ENCODE measurements around the gene UBALD2. TPM values are rescaled to one million over a fixed set of nuclear protein-coding genes. Genes with fewer than 3 reads are reported as not detected.
A peak's percentile ranks its signal among the peaks of the same experiment; 100 is the strongest.

UBALD2 gene
- total RNA-seq, 1 donor from 2014 or later = 13.2 TPM

- no peak for TF ChIP-seq CTCF (IDR thresholded peaks at IDR 0.05)
Observed at GRCh38 chr17:76307299-76307965, 42.3 kb downstream of the UBALD2 start.

GRCh38 chr17:76307966-76308338 lies 42.8 kb downstream of the UBALD2 start, which contains the start of gene QRICH2:
QRICH2 (minus strand) TSS chr17:76308276; CDS start chr17:76307998, 278 bp downstream.
- Mint-ChIP-seq H3K36me3 (ENCODE audit: low read depth) (peaks cover 19% of the 10 kb centered on the region), H3K4me3 (ENCODE audit: unreplicated experiment) (no peak within 1 kb of the TSS), H3K27me3 (ENCODE audit: low read depth) (no peaks in the 10 kb centered on the region), H3K4me1 (ENCODE audit: low read depth) (peaks cover 9% of the 10 kb centered on the region), H3K27ac (ENCODE audit: unreplicated experiment) (no peak within 1 kb of the TSS), H3K9me3 (ENCODE audit: low read depth) (no peaks in the 10 kb centered on the region)
- TF ChIP-seq CTCF (IDR thresholded peaks at IDR 0.05) = no peak
- DNase-seq (ENCODE audit: low spot score) = no peak

More at GRCh38 chr17:76307299-76307965, 42.3 kb downstream of the UBALD2 start:
- Mint-ChIP-seq H3K27me3 (ENCODE audit: low read depth) (no peaks in the 10 kb centered on the region), H3K36me3 (ENCODE audit: low read depth) (peaks cover 14% of the 10 kb centered on the region), H3K9me3 (ENCODE audit: low read depth) (no peaks in the 10 kb centered on the region), H3K4me1 (ENCODE audit: low read depth) (peaks cover 9% of the 10 kb centered on the region), H3K27ac (ENCODE audit: unreplicated experiment) (no peak overlapping the region), H3K4me3 (ENCODE audit: unreplicated experiment) (no peak overlapping the region)
- no peak for DNase-seq (ENCODE audit: low spot score)

- Mint-ChIP-seq H3K4me3 (ENCODE audit: unreplicated experiment) (no peak overlapping the region), H3K36me3 (ENCODE audit: low read depth) (peaks cover 22% of the 10 kb centered on the region), H3K4me1 (ENCODE audit: low read depth) (peaks cover 6% of the 10 kb centered on the region), H3K27ac (ENCODE audit: unreplicated experiment) (no peak overlapping the region), H3K9me3 (ENCODE audit: low read depth) (no peaks in the 10 kb centered on the region), H3K27me3 (ENCODE audit: low read depth) (no peaks in the 10 kb centered on the region)
- no peak for TF ChIP-seq CTCF (IDR thresholded peaks at IDR 0.05)
- no peak for DNase-seq (ENCODE audit: low spot score)
Observed at GRCh38 chr17:76309461-76309860, 44.3 kb downstream of the UBALD2 start.

- no peak for TF ChIP-seq CTCF (IDR thresholded peaks at IDR 0.05)
- Mint-ChIP-seq H3K36me3 (ENCODE audit: low read depth) (peaks cover 24% of the 10 kb centered on the region), H3K4me1 (ENCODE audit: low read depth) (peaks cover 6% of the 10 kb centered on the region), H3K27ac (ENCODE audit: unreplicated experiment) (peak overlapping the region; percentile 20), H3K4me3 (ENCODE audit: unreplicated experiment) (no peak overlapping the region), H3K9me3 (ENCODE audit: low read depth) (no peaks in the 10 kb centered on the region), H3K27me3 (ENCODE audit: low read depth) (no peaks in the 10 kb centered on the region)
- DNase-seq (ENCODE audit: low spot score) = no peak
Observed at GRCh38 chr17:76312735-76313134, 47.6 kb downstream of the UBALD2 start.

- H3K4me1 Mint-ChIP-seq (ENCODE audit: low read depth) = peaks cover 10% of the 10 kb centered on the region
- no peak overlapping the region for H3K27ac Mint-ChIP-seq (ENCODE audit: unreplicated experiment)
- no peak for TF ChIP-seq CTCF (IDR thresholded peaks at IDR 0.05)
- H3K9me3 Mint-ChIP-seq (ENCODE audit: low read depth) = no peaks in the 10 kb centered on the region
- no peaks in the 10 kb centered on the region for H3K27me3 Mint-ChIP-seq (ENCODE audit: low read depth)
- H3K36me3 Mint-ChIP-seq (ENCODE audit: low read depth) = peaks cover 25% of the 10 kb centered on the region
- no peak for DNase-seq (ENCODE audit: low spot score)
- no peak overlapping the region for H3K4me3 Mint-ChIP-seq (ENCODE audit: unreplicated experiment)
Observed at GRCh38 chr17:76314392-76315227, 49.5 kb downstream of the UBALD2 start.

Measured in chondrocyte (in vitro differentiated cells).